ENCODE measurements around the gene SFT2D1.

DNA sequence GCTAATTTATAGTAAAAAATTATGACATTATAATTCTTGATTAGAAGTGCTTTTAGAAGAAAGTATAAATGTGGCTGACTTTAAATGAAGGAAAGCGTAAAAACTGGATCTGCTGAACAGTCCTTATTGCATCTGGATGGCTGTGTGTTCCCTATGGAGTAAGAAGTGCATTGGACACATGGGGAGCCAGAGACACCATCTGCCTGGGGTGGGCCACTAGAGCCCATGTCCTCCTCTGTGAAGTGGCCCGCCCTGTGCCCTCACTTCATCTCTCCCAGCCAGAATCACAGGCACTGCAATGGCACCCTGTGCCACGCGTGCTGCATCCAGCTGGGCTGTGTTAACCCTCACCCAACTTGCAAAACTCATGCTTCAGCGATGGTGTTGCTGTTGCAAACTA lies 13.2 kb upstream of the SFT2D1 start:
- TF ChIP-seq POLR2A (IDR thresholded peaks at IDR 0.05; ENCODE audit: low read depth, low read length) (no peak), FOS (IDR thresholded peaks at IDR 0.05; ENCODE audit: low read depth, low read length) (no peak), SMC3 (IDR thresholded peaks at IDR 0.05; ENCODE audit: low read depth, low read length) (no peak), MAZ (IDR thresholded peaks at IDR 0.05; ENCODE audit: borderline replicate concordance, low read depth, low read length) (no peak), CEBPB (IDR thresholded peaks at IDR 0.05; ENCODE audit: low read depth, low read length) (no peak), RFX5 (IDR thresholded peaks at IDR 0.05; ENCODE audit: low read depth, low read length) (no peak), RAD21 (IDR thresholded peaks at IDR 0.05; ENCODE audit: low read length) (no peak), RCOR1 (IDR thresholded peaks at IDR 0.05; ENCODE audit: insufficient replicate concordance, low read length) (no peak)
- TF ChIP-seq, protein P1, sequence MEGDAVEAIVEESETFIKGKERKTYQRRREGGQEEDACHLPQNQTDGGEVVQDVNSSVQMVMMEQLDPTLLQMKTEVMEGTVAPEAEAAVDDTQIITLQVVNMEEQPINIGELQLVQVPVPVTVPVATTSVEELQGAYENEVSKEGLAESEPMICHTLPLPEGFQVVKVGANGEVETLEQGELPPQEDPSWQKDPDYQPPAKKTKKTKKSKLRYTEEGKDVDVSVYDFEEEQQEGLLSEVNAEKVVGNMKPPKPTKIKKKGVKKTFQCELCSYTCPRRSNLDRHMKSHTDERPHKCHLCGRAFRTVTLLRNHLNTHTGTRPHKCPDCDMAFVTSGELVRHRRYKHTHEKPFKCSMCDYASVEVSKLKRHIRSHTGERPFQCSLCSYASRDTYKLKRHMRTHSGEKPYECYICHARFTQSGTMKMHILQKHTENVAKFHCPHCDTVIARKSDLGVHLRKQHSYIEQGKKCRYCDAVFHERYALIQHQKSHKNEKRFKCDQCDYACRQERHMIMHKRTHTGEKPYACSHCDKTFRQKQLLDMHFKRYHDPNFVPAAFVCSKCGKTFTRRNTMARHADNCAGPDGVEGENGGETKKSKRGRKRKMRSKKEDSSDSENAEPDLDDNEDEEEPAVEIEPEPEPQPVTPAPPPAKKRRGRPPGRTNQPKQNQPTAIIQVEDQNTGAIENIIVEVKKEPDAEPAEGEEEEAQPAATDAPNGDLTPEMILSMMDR (conservative IDR thresholded peaks at IDR 0.05; ENCODE audit: low read depth, low read length): no peak
- TF ChIP-seq, protein P2, sequence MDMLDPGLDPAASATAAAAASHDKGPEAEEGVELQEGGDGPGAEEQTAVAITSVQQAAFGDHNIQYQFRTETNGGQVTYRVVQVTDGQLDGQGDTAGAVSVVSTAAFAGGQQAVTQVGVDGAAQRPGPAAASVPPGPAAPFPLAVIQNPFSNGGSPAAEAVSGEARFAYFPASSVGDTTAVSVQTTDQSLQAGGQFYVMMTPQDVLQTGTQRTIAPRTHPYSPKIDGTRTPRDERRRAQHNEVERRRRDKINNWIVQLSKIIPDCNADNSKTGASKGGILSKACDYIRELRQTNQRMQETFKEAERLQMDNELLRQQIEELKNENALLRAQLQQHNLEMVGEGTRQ (IDR thresholded peaks at IDR 0.05; ENCODE audit: low read depth, low read length): no peak
